Caco-2 (cell line): Measurements from ENCODE around the gene MAST2. TPM values are rescaled to one million over a fixed set of nuclear protein-coding genes. Genes with fewer than 3 reads are reported as not detected.

Experiments used
- BruUV-seq: library from RNA; stranded (reverse); fragments of 400-500 nt; replicated peaks from 2 replicates; lab custom pipeline; 2021; lab: Mats Ljungman, UMichigan
- CTCF ChIA-PET: fragments of 300-600 bp; sonication (Branson Sonifier 250); formaldehyde crosslinking; loops from one replicate; lab custom pipeline; 2022; ENCODE audit warnings: antibody characterized with exemption; lab: Charles Lee
- POLR2A ChIA-PET: fragments of 300-600 bp; sonication (Branson Sonifier 250); formaldehyde crosslinking; loops from one replicate; lab custom pipeline; 2022; ENCODE audit warnings: antibody characterized with exemption; lab: Charles Lee
- DNase-seq, 2 experiments: peaks; one replicate each; pipeline versions ENCODE4 v3.0.0 to v3.0.0-alpha.2; 2020 to 2022
- H3K27me3 ChIP-seq: replicated peaks from 2 replicates; pipeline ENCODE4 v1.6.0; 2011; ENCODE audit warnings: low read length; ENCODE audit not compliant: control insufficient read depth, insufficient read depth
- H3K36me3 ChIP-seq: 2 replicates; pipeline ENCODE4 v1.5.1; 2011; ENCODE audit warnings: low read length; ENCODE audit not compliant: control insufficient read depth, insufficient read depth
- H3K4me1 ChIP-seq: fragments of 250-450 bp; sonication (Bioruptor Pico); 2 replicates; pipeline ENCODE4 v1.5.1; 2020; ENCODE audit warnings: mild to moderate bottlenecking
- H3K4me3 ChIP-seq: 2 replicates; pipeline ENCODE4 v1.5.1; 2011; ENCODE audit warnings: low read depth, mild to moderate bottlenecking, control low read depth, low read length
- H3K9me3 ChIP-seq: fragments of 250-450 bp; sonication (Bioruptor Pico); 2 replicates; pipeline ENCODE4 v1.5.1; 2020; ENCODE audit warnings: mild to moderate bottlenecking, moderate library complexity
- H3K27ac Mint-ChIP-seq: one replicate; pipeline ENCODE4 v1.8.0; 2022; ENCODE audit warnings: mixed read lengths; ENCODE audit not compliant: unreplicated experiment
- H3K27me3 Mint-ChIP-seq: one replicate; pipeline ENCODE4 v1.8.0; 2022; ENCODE audit warnings: mixed read lengths; ENCODE audit not compliant: insufficient read depth, unreplicated experiment
- H3K36me3 Mint-ChIP-seq: one replicate; pipeline ENCODE4 v1.8.0; 2022; ENCODE audit warnings: mild to moderate bottlenecking, mixed read lengths; ENCODE audit not compliant: insufficient read depth, unreplicated experiment
- H3K4me1 Mint-ChIP-seq: one replicate; pipeline ENCODE4 v1.8.0; 2022; ENCODE audit warnings: low read depth, mixed read lengths; ENCODE audit not compliant: unreplicated experiment
- H3K4me3 Mint-ChIP-seq: one replicate; pipeline ENCODE4 v1.8.0; 2022; ENCODE audit warnings: mild to moderate bottlenecking, moderate library complexity, mixed read lengths; ENCODE audit not compliant: unreplicated experiment
- H3K9me3 Mint-ChIP-seq: one replicate; pipeline ENCODE4 v1.8.0; 2022; ENCODE audit warnings: mixed read lengths; ENCODE audit not compliant: unreplicated experiment
- CTCF ChIP-seq, 2 experiments: fragments of 200-600 bp in 1 of 2; IDR thresholded peaks; 1 replicate in 1 of 2; 2 replicates in 1 of 2; pipeline versions ENCODE4 v1.5.1 to v1.8.0; 2011 to 2022; ENCODE audit warnings: antibody characterized with exemption in 1 of 2, control low read depth in 1 of 2, inconsistent platforms in 1 of 2, low read depth in 1 of 2, low read length in 1 of 2, mild to moderate bottlenecking in 1 of 2, moderate library complexity in 1 of 2; ENCODE audit not compliant: insufficient read depth in 1 of 2, severe bottlenecking in 1 of 2, unreplicated experiment in 1 of 2
- intact Hi-C: fragments of 100-400 bp; cut with micrococcal nuclease; formaldehyde crosslinking; loops from one replicate; pipeline ENCODE4 v1.10.0; 2022; ENCODE audit not compliant: unreplicated experiment
- total RNA-seq: library from RNA; stranded (reverse); gene quantifications from 2 replicates; pipeline ENCODE4 v1.2.3, GENCODE V29; 2022

Gene MAST2
- total RNA-seq, 1 experiment from 2014 or later: 43.3 TPM

- H3K27me3 Mint-ChIP-seq: no peaks in the 10 kb centered on the region
- Histone ChIP-seq H3K4me3 (no peak overlapping the region), H3K36me3 (no peaks in the 10 kb centered on the region), H3K4me1 (peaks cover 8% of the 10 kb centered on the region), H3K27me3 (no peaks in the 10 kb centered on the region), H3K9me3 (0 out of 2 replicates have a peak, but pooled peaks cover 3% of the 10 kb centered on the region)
- no peak for DNase-seq
- TF ChIP-seq CTCF (IDR thresholded peaks at IDR 0.05; ENCODE audit: insufficient read depth in 1 of 2, low read depth in 1 of 2, low read length in 1 of 2, severe bottlenecking in 1 of 2, unreplicated experiment in 1 of 2): no peak
- peaks cover 16% of the 10 kb centered on the region for H3K36me3 Mint-ChIP-seq
- H3K4me1 Mint-ChIP-seq: peaks cover 10% of the 10 kb centered on the region
- no peak overlapping the region for H3K4me3 Mint-ChIP-seq
- CTCF ChIA-PET: no interaction called here
- H3K27ac Mint-ChIP-seq: no peak overlapping the region
- no peaks in the 10 kb centered on the region for H3K9me3 Mint-ChIP-seq
- intact Hi-C loops: no loop called here
- POLR2A ChIA-PET: no interaction called here
- no TSS peak for BruUV-seq
These were observed 178.9 kb downstream of the MAST2 start for GRCh38 chr1:45982359-45982758.

GRCh38 chr1:45983967-45984366, 180.6 kb downstream of the MAST2 start:
- no TSS peak for BruUV-seq
- Mint-ChIP-seq H3K4me3 (no peak overlapping the region), H3K4me1 (peaks cover 3% of the 10 kb centered on the region), H3K36me3 (peaks cover 16% of the 10 kb centered on the region), H3K27me3 (no peaks in the 10 kb centered on the region), H3K27ac (no peak overlapping the region), H3K9me3 (no peaks in the 10 kb centered on the region)
- no peak for DNase-seq
- H3K36me3 ChIP-seq: no peaks in the 10 kb centered on the region
- H3K9me3 ChIP-seq: 0 out of 2 replicates have a peak, but pooled peaks cover 3% of the 10 kb centered on the region
- intact Hi-C loops: no loop called here
- no peak for TF ChIP-seq CTCF (IDR thresholded peaks at IDR 0.05; ENCODE audit: insufficient read depth in 1 of 2, low read depth in 1 of 2, low read length in 1 of 2, severe bottlenecking in 1 of 2, unreplicated experiment in 1 of 2)
- CTCF ChIA-PET: no interaction called here
- H3K4me3 ChIP-seq: no peak overlapping the region
- POLR2A ChIA-PET: no interaction called here
- H3K27me3 ChIP-seq: no peaks in the 10 kb centered on the region
- H3K4me1 ChIP-seq: peaks cover 1% of the 10 kb centered on the region

- Mint-ChIP-seq H3K36me3 (peaks cover 14% of the 10 kb centered on the region), H3K27ac (no peak overlapping the region), H3K4me1 (no peaks in the 10 kb centered on the region), H3K4me3 (no peak overlapping the region), H3K27me3 (no peaks in the 10 kb centered on the region), H3K9me3 (no peaks in the 10 kb centered on the region)
- no peaks in the 10 kb centered on the region for H3K9me3 ChIP-seq
- no peak overlapping the region for H3K4me3 ChIP-seq
- no peaks in the 10 kb centered on the region for H3K4me1 ChIP-seq
- ChIA-PET CTCF (no interaction called here), POLR2A (no interaction called here)
- intact Hi-C loops: no loop called here
- no peaks in the 10 kb centered on the region for H3K36me3 ChIP-seq
- no TSS peak for BruUV-seq
- TF ChIP-seq CTCF (IDR thresholded peaks at IDR 0.05; ENCODE audit: insufficient read depth in 1 of 2, low read depth in 1 of 2, low read length in 1 of 2, severe bottlenecking in 1 of 2, unreplicated experiment in 1 of 2): no peak
- H3K27me3 ChIP-seq: no peaks in the 10 kb centered on the region
- DNase-seq: no peak
These were observed 183.8 kb downstream of the MAST2 start for GRCh38 chr1:45987204-45987603.
